Measurements from ENCODE around the gene TROAP.

TROAP gene

DNA sequence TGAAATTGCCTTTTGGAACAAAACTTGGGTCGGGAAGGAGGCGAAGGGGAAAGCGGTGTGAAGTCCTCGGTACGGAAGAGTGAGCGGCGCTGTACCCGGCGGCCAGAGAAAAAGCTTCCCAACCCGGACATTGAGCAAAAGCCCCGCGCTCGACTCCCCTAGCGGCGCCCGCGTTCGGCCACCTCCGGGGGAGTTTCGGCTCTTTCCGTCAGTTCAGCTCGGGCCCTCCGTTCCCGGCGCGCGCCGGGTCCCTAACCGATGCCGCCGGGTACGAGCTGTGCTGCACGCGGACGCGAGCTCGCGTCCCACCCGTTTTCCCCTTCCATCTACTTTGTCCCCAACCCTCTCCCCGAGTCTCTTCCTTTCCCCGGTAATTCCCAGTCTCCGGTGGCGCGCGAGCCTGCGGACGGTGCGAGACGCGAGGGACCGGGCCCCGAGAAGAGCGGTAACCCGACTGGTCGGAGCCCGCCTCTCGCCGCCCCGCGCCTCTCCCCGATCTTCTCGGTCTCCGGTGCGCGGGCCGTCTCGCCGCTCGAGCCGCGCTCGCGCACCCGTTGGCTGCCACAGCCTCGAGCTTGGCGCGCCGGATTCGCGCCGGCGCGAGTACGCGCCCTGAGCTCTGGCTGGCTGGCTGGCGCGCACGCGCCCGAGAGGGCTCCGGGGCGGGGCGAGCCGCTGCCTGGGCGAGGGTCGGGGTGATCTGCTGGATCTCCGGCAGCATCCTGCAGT lies 43.8 kb downstream of the TROAP start (continued):
- TF ChIP-seq, protein P1, sequence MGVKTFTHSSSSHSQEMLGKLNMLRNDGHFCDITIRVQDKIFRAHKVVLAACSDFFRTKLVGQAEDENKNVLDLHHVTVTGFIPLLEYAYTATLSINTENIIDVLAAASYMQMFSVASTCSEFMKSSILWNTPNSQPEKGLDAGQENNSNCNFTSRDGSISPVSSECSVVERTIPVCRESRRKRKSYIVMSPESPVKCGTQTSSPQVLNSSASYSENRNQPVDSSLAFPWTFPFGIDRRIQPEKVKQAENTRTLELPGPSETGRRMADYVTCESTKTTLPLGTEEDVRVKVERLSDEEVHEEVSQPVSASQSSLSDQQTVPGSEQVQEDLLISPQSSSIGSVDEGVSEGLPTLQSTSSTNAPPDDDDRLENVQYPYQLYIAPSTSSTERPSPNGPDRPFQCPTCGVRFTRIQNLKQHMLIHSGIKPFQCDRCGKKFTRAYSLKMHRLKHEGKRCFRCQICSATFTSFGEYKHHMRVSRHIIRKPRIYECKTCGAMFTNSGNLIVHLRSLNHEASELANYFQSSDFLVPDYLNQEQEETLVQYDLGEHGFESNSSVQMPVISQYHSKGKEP (tag by site-specific recombination; IDR thresholded peaks at IDR 0.05): peak; percentile 52; the same call in 1 of the 2 replicates
- TF ChIP-seq ZNF701 (tag by site-specific recombination; IDR thresholded peaks at IDR 0.05) (no peak), ZNF16 (tag by site-specific recombination; IDR thresholded peaks at IDR 0.05; ENCODE audit: low read depth) (no peak), YY1 (tag by site-specific recombination; IDR thresholded peaks at IDR 0.05) (no peak), ZNF548 (tag by site-specific recombination; IDR thresholded peaks at IDR 0.05) (no peak), ZNF121 (tag by site-specific recombination; IDR thresholded peaks at IDR 0.05) (peak; percentile 52), ZNF747 (tag by site-specific recombination; IDR thresholded peaks at IDR 0.05) (no peak), ZNF433 (tag by site-specific recombination; IDR thresholded peaks at IDR 0.05; ENCODE audit: low read depth) (no peak), ZNF324 (tag by site-specific recombination; IDR thresholded peaks at IDR 0.05) (peak; percentile 92), ZNF157 (tag by site-specific recombination; IDR thresholded peaks at IDR 0.05) (no peak), ZNF660 (tag by site-specific recombination; IDR thresholded peaks at IDR 0.05) (peak; percentile 77), ZBTB17 (tag by site-specific recombination; IDR thresholded peaks at IDR 0.05) (peak; percentile 91), ZNF302 (tag by site-specific recombination; IDR thresholded peaks at IDR 0.05; ENCODE audit: low read depth) (no peak), ZNF175 (tag by site-specific recombination; IDR thresholded peaks at IDR 0.05) (no peak), ZNF843 (tag by site-specific recombination; IDR thresholded peaks at IDR 0.05) (no peak; the same call in 1 of the 2 replicates), ZEB2 (tag by site-specific recombination; IDR thresholded peaks at IDR 0.05) (peak; percentile 96), ZSCAN30 (tag by site-specific recombination; IDR thresholded peaks at IDR 0.05) (peak; percentile 65), ZBTB20 (tag by site-specific recombination; IDR thresholded peaks at IDR 0.05) (peak; percentile 76; the same call in 1 of the 2 replicates), ZNF114 (tag by site-specific recombination; IDR thresholded peaks at IDR 0.05) (no peak)
- TF ChIP-seq, protein P2, sequence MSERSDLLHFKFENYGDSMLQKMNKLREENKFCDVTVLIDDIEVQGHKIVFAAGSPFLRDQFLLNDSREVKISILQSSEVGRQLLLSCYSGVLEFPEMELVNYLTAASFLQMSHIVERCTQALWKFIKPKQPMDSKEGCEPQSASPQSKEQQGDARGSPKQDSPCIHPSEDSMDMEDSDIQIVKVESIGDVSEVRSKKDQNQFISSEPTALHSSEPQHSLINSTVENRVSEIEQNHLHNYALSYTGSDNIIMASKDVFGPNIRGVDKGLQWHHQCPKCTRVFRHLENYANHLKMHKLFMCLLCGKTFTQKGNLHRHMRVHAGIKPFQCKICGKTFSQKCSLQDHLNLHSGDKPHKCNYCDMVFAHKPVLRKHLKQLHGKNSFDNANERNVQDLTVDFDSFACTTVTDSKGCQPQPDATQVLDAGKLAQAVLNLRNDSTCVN (tag by site-specific recombination; optimal IDR thresholded peaks at IDR 0.05): peak; percentile 100
- TF ChIP-seq, protein P3, sequence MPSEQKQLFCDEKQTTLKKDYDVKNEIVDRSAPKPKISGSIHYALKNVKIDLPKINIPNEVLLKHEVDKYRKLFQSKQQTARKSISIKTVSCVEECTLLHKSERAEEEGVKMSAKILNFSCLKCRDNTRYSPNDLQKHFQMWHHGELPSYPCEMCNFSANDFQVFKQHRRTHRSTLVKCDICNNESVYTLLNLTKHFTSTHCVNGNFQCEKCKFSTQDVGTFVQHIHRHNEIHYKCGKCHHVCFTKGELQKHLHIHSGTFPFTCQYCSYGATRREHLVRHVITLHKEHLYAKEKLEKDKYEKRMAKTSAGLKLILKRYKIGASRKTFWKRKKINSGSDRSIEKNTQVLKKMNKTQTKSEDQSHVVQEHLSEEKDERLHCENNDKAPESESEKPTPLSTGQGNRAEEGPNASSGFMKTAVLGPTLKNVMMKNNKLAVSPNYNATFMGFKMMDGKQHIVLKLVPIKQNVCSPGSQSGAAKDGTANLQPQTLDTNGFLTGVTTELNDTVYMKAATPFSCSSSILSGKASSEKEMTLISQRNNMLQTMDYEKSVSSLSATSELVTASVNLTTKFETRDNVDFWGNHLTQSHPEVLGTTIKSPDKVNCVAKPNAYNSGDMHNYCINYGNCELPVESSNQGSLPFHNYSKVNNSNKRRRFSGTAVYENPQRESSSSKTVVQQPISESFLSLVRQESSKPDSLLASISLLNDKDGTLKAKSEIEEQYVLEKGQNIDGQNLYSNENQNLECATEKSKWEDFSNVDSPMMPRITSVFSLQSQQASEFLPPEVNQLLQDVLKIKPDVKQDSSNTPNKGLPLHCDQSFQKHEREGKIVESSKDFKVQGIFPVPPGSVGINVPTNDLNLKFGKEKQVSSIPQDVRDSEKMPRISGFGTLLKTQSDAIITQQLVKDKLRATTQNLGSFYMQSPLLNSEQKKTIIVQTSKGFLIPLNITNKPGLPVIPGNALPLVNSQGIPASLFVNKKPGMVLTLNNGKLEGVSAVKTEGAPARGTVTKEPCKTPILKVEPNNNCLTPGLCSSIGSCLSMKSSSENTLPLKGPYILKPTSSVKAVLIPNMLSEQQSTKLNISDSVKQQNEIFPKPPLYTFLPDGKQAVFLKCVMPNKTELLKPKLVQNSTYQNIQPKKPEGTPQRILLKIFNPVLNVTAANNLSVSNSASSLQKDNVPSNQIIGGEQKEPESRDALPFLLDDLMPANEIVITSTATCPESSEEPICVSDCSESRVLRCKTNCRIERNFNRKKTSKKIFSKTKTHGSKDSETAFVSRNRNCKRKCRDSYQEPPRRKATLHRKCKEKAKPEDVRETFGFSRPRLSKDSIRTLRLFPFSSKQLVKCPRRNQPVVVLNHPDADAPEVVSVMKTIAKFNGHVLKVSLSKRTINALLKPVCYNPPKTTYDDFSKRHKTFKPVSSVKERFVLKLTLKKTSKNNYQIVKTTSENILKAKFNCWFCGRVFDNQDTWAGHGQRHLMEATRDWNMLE (tag by site-specific recombination; conservative IDR thresholded peaks at IDR 0.05; ENCODE audit: low read depth): no peak; the same call in 1 of the 2 replicates
- TF ChIP-seq, protein P4, sequence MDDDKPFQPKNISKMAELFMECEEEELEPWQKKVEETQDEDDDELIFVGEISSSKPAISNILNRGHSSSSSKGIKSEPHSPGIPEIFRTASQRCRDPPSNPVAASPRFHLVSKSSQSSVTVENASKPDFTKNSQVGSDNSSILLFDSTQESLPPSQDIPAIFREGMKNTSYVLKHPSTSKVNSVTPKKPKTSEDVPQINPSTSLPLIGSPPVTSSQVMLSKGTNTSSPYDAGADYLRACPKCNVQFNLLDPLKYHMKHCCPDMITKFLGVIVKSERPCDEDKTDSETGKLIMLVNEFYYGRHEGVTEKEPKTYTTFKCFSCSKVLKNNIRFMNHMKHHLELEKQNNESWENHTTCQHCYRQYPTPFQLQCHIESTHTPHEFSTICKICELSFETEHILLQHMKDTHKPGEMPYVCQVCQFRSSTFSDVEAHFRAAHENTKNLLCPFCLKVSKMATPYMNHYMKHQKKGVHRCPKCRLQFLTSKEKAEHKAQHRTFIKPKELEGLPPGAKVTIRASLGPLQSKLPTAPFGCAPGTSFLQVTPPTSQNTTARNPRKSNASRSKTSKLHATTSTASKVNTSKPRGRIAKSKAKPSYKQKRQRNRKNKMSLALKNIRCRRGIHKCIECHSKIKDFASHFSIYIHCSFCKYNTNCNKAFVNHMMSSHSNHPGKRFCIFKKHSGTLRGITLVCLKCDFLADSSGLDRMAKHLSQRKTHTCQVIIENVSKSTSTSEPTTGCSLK (tag by site-specific recombination; IDR thresholded peaks at IDR 0.05): no peak
- TF ChIP-seq, protein P5, sequence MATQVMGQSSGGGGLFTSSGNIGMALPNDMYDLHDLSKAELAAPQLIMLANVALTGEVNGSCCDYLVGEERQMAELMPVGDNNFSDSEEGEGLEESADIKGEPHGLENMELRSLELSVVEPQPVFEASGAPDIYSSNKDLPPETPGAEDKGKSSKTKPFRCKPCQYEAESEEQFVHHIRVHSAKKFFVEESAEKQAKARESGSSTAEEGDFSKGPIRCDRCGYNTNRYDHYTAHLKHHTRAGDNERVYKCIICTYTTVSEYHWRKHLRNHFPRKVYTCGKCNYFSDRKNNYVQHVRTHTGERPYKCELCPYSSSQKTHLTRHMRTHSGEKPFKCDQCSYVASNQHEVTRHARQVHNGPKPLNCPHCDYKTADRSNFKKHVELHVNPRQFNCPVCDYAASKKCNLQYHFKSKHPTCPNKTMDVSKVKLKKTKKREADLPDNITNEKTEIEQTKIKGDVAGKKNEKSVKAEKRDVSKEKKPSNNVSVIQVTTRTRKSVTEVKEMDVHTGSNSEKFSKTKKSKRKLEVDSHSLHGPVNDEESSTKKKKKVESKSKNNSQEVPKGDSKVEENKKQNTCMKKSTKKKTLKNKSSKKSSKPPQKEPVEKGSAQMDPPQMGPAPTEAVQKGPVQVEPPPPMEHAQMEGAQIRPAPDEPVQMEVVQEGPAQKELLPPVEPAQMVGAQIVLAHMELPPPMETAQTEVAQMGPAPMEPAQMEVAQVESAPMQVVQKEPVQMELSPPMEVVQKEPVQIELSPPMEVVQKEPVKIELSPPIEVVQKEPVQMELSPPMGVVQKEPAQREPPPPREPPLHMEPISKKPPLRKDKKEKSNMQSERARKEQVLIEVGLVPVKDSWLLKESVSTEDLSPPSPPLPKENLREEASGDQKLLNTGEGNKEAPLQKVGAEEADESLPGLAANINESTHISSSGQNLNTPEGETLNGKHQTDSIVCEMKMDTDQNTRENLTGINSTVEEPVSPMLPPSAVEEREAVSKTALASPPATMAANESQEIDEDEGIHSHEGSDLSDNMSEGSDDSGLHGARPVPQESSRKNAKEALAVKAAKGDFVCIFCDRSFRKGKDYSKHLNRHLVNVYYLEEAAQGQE (tag by site-specific recombination; IDR thresholded peaks at IDR 0.05): no peak
- TF ChIP-seq, protein P6, sequence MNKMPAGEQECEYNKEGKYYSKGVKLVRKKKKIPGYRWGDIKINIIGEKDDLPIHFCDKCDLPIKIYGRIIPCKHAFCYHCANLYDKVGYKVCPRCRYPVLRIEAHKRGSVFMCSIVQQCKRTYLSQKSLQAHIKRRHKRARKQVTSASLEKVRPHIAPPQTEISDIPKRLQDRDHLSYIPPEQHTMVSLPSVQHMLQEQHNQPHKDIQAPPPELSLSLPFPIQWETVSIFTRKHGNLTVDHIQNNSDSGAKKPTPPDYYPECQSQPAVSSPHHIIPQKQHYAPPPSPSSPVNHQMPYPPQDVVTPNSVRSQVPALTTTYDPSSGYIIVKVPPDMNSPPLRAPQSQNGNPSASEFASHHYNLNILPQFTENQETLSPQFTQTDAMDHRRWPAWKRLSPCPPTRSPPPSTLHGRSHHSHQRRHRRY (tag by site-specific recombination; IDR thresholded peaks at IDR 0.05): no peak

Data from HEK293 (cell line).